Measurements from ENCODE around the gene ELAVL2. TPM values are rescaled to one million over a fixed set of nuclear protein-coding genes. Genes with fewer than 3 reads are reported as not detected.

The ELAVL2 gene
- total RNA-seq, 1 experiment from 2014 or later: not detected

GRCh38 chr9:23789529-23790254 is 36.3 kb downstream of the ELAVL2 start:
- in situ Hi-C loops (cut with HindIII; ENCODE audit: low pct_unique_long_range_greater_than_20kb, low sequenced_read_pairs): no loop called here
- no peak for DNase-seq (ENCODE audit: low read depth, low spot score)

- no peak for DNase-seq (ENCODE audit: low read depth, low spot score)
- in situ Hi-C loops (cut with HindIII; ENCODE audit: low pct_unique_long_range_greater_than_20kb, low sequenced_read_pairs): no loop called here
Observed at GRCh38 chr9:23784962-23785361, 41.1 kb downstream of the ELAVL2 start.

DNA sequence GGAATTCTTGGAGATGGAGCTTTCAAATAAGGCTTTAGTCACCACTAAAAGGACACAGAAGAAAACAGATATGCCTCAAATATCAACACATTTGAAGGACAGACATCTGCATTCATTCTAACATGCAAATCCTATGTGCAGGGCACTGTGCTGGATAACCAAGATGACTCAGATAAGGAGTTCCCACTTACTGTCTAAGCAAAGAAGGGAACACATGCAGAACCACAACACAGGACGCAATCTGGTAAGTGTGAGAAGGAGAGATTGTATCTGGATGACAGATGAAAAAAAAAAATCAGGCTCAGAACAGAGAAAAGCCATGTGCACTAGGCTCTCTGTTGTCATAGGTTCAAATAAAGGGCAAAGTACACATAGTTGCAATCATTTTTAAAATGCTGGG is 42.5 kb downstream of the ELAVL2 start:
- DNase-seq (ENCODE audit: low read depth, low spot score): no peak
- in situ Hi-C loops (cut with HindIII; ENCODE audit: low pct_unique_long_range_greater_than_20kb, low sequenced_read_pairs): no loop called here

DNA sequence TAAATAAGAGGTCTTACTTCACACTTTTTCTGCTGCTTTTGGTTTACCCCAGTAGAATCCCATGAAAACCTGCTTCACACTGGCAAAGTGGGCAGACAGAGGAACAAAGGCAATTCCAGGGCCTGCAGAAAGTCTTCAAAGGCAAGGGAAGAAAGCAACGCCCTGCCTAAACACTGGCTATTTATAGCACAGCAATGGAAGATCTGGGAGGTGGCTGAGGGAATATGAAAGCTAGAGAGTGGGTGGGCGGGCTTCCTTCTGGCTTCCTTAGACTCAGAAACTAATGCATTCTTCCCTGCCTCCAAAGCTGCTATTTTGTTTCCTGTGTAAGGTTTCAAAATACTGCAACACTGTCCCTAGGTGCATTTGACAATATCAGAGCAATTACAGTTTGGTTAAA is 46.8 kb downstream of the ELAVL2 start:
- no peak for DNase-seq (ENCODE audit: low read depth, low spot score)
- in situ Hi-C loops (cut with HindIII; ENCODE audit: low pct_unique_long_range_greater_than_20kb, low sequenced_read_pairs): no loop called here

- in situ Hi-C loops (cut with HindIII; ENCODE audit: low pct_unique_long_range_greater_than_20kb, low sequenced_read_pairs): no loop called here
- no peak for DNase-seq (ENCODE audit: low read depth, low spot score)
Observed at GRCh38 chr9:23777328-23777727, 48.7 kb downstream of the ELAVL2 start.

DNA sequence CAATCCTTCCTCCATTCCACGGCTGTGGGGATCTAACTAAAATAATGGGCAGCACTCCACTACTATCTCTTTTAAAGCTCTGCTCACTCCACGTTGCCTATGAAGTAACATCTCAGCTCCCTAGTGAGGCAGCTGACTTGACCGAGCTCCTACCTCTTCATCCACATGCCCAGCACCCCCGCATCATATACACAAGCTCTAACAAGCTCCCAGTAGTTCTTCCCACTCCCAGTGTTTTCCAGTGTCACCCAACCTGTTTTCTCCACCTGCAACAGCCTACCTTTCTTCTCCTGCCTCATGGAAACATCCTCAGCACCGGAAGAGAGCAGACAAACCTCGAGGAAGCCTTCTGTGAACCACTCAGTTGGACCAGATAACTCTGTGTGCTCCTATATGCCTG is 50.5 kb downstream of the ELAVL2 start:
- no peak for DNase-seq (ENCODE audit: low read depth, low spot score)
- in situ Hi-C loops (cut with HindIII; ENCODE audit: low pct_unique_long_range_greater_than_20kb, low sequenced_read_pairs): no loop called here

DNA sequence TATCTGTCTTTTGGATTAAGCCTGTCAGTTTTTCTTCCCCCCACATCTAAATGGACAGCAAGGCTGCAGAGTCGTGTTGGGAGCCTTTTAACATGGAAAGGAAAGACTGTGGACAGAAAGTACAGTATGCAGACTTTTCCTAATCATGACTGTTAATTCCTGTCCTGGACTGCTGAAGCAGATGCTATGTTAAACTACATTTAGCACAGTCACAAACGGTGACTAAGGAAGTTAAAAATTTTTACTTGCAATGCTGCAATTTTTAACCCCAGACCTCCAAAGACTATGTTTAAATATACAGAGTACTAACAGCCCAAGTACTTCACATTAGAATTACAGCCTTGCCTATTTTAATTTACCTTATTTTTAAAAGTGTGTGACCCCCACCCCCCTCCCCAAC is 51.8 kb downstream of the ELAVL2 start:
- DNase-seq (ENCODE audit: low read depth, low spot score): no peak
- in situ Hi-C loops (cut with HindIII; ENCODE audit: low pct_unique_long_range_greater_than_20kb, low sequenced_read_pairs): no loop called here

GRCh38 chr9:23772385-23772783 is 53.7 kb downstream of the ELAVL2 start:
- in situ Hi-C loops (cut with HindIII; ENCODE audit: low pct_unique_long_range_greater_than_20kb, low sequenced_read_pairs): no loop called here
- no peak for DNase-seq (ENCODE audit: low read depth, low spot score)

DNA sequence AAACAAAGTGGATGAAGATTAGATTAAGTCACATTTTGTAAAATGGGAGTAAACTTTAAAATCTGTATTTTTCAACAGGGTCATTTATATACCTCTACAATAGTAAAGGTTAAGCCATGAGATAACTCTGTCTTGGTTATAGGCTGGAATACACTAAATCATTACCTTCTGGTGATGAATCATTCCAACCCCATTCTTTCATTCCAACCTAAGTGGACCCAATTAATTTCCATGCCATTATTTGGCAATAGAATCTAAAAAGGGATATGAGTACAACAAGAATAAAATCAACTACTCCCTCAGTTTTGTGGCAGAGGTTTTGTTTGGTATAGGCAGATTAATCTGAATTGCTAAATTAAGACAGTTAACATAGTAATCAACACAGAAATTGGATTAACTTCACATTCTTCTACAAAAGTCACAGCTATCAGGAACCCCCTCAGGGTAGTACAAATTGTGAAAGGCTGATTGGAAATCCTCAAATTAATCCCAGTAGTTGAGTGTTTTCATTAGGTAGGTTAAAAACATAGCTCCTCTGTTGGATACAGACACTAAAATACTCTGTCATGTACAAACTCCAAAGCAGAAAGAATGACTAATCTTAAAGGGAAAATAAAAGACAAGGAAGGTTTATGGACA is 54.2 kb downstream of the ELAVL2 start:
- in situ Hi-C loops (cut with HindIII; ENCODE audit: low pct_unique_long_range_greater_than_20kb, low sequenced_read_pairs): no loop called here
- DNase-seq (ENCODE audit: low read depth, low spot score): no peak

DNA sequence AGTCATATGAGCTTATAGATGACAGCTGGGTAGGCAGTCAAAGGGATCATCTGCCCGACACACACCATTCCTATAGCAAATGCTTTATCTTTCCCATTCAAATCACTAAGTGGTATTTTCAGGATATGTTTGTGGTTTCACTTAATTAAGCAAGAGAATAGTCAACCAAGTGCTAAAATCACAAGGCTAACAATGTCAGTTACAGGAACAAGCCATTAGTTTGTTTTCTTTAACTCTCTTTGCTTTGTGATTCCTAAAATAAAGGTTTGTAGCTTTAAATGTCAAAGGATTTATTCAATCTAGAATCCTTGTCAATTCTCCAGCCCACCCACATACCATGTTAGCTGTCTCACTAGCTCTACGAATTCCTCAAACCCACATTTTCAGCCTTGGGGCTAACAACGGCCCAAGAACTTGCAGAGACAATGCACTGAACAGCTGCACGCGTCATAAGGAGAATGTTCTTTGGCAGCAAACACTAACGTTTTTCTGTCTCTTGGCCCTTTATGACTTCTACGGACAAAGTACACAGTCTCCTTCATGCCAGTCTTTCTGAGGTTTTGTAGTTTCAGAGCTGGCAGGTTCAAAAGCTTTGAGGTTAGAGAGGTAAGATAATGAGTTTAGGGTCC is 56.6 kb downstream of the ELAVL2 start:
- no peak for DNase-seq (ENCODE audit: low read depth, low spot score)
- in situ Hi-C loops (cut with HindIII; ENCODE audit: low pct_unique_long_range_greater_than_20kb, low sequenced_read_pairs): no loop called here

DNA sequence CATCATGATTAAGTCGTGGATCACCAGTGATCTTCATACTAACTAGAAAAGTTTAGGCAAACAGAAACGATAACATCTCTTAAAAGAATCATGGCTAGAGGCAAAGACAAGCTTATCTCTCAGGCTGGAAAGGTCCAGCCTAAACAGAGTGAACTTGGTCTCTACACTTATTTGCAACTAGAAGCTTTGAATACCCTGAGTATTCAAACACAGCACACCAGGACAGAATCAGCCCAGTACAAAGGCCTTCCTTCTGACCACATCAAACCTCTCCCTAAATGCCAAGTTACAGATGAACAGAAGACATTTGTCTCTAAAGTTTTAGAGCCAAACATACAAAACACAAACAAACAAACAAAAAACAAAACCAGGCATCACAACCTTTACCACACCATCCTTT is 57.2 kb downstream of the ELAVL2 start:
- no peak for DNase-seq (ENCODE audit: low read depth, low spot score)
- in situ Hi-C loops (cut with HindIII; ENCODE audit: low pct_unique_long_range_greater_than_20kb, low sequenced_read_pairs): no loop called here

DNA sequence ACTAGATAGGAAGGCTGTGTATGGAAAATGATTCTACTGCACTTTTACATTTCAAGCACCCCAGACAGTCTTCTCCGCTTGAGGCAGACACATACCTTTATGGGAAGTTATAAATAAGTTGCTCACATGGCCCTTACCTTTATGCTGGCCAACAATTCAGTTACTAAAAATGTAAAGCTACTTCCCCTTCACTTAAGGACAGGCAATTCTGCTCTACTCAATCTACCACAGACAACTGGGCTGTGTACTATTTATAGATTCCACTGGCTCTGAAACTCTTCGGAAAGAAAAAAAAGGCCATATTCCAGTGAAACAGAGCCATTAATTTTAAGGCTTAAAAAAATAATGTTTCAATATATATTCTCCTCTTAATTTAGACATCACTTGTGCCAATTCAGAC is 59.4 kb downstream of the ELAVL2 start:
- in situ Hi-C loops (cut with HindIII; ENCODE audit: low pct_unique_long_range_greater_than_20kb, low sequenced_read_pairs): no loop called here

DNA sequence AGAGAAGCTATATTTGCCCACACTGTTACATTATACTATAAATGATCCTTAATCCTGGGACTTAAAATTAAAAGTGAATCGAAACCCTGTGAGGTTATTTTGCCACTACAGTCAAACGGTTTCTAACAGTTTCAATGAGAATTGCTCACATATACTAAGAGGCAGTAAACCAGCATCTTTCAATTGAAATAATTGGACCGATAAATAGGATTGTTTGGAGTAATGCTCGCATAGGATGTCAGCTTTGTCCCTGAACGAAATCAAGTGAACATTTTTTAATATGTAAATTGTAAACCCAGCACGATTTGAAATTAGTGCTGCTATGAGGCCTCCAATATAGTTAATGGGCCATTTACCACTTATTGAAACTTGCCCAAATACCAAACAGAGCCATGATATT is 60.5 kb downstream of the ELAVL2 start:
- DNase-seq (ENCODE audit: low read depth, low spot score): no peak
- in situ Hi-C loops (cut with HindIII; ENCODE audit: low pct_unique_long_range_greater_than_20kb, low sequenced_read_pairs): no loop called here

More for the DNA sequence above, 59.4 kb downstream of the ELAVL2 start:
- DNase-seq (ENCODE audit: low read depth, low spot score): no peak

- in situ Hi-C loops (cut with HindIII; ENCODE audit: low pct_unique_long_range_greater_than_20kb, low sequenced_read_pairs): no loop called here
- DNase-seq (ENCODE audit: low read depth, low spot score): no peak
Observed at GRCh38 chr9:23764219-23764618, 61.8 kb downstream of the ELAVL2 start.

- no peak for DNase-seq (ENCODE audit: low read depth, low spot score)
- in situ Hi-C loops (cut with HindIII; ENCODE audit: low pct_unique_long_range_greater_than_20kb, low sequenced_read_pairs): no loop called here
Observed at GRCh38 chr9:23754551-23754950, 71.5 kb downstream of the ELAVL2 start.

- no peak for DNase-seq (ENCODE audit: low read depth, low spot score)
Observed at GRCh38 chr9:23752859-23753258, 73.2 kb downstream of the ELAVL2 start.

DNA sequence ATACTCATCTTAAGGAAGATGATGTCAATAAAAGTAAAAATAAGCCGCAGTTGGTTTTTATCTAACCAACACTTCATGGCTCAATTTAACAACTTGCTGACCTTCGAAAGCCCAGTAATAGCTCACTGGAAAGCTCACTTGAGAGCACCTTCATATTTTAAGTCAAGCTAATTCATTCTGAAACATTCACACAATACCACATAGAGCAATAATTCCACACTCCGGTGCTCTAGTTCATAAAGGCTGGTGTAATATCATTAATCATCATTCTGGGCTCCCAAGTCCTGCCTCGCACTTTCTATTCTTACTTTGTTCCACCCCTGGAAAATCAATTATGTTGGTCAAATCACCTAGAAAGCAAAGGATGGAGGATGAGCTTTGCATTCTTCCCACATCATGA is 74.4 kb downstream of the ELAVL2 start:
- no peak for DNase-seq (ENCODE audit: low read depth, low spot score)
- in situ Hi-C loops (cut with HindIII; ENCODE audit: low pct_unique_long_range_greater_than_20kb, low sequenced_read_pairs): no loop called here

More at GRCh38 chr9:23752859-23753258, 73.2 kb downstream of the ELAVL2 start:
- in situ Hi-C loops (cut with HindIII; ENCODE audit: low pct_unique_long_range_greater_than_20kb, low sequenced_read_pairs): no loop called here

DNA sequence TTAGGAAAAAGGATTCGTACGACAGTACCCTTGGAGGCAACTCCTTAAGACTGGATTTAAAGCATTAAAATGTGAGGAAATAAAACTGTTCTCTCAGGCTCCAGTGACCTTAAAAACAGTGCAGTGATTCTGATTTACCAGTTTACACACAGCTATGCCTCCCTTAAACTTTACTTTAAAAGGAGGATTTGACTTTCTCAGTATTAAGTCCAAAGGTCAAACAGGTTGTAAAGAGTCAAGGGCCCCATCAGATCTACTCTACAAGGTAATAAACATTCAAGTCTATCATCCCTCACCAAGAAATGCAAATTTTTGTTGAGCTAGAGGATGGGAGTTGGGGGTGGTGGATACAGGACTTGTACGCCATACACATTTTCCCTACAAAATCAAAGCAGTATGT is 75.2 kb downstream of the ELAVL2 start:
- in situ Hi-C loops (cut with HindIII; ENCODE audit: low pct_unique_long_range_greater_than_20kb, low sequenced_read_pairs): no loop called here
- no peak for DNase-seq (ENCODE audit: low read depth, low spot score)
